Mesothelial cell of epicardium (in vitro differentiated cells): ENCODE measurements around the gene NUDT16. TPM values are rescaled to one million over a fixed set of nuclear protein-coding genes. Genes with fewer than 3 reads are reported as not detected.

ENCODE experiments used
- DNase-seq, 2 experiments: peaks; one replicate each; pipeline ENCODE4 v3.0.0; 2021; ENCODE audit warnings: low spot score in 2 of 2; ENCODE audit not compliant: unreplicated experiment in 2 of 2
- H3K27ac Mint-ChIP-seq: 2 replicates; pipeline ENCODE4 v1.8.0; 2021; ENCODE audit warnings: mixed read lengths
- H3K27me3 Mint-ChIP-seq: 2 replicates; pipeline ENCODE4 v1.8.0; 2021; ENCODE audit warnings: low read depth, mixed read lengths
- H3K36me3 Mint-ChIP-seq: 2 replicates; pipeline ENCODE4 v1.8.0; 2021; ENCODE audit warnings: mixed read lengths
- H3K4me1 Mint-ChIP-seq: 2 replicates; pipeline ENCODE4 v1.8.0; 2021; ENCODE audit warnings: mixed read lengths
- H3K4me3 Mint-ChIP-seq: 2 replicates; pipeline ENCODE4 v1.8.0; 2021; ENCODE audit warnings: mild to moderate bottlenecking, moderate library complexity, mixed read lengths
- H3K9me3 Mint-ChIP-seq: 2 replicates; pipeline ENCODE4 v1.8.0; 2021; ENCODE audit warnings: mixed read lengths
- CTCF ChIP-seq: fragments of 200-600 bp; sonication (generic); IDR thresholded peaks from one replicate; pipeline ENCODE4 v1.5.0; 2021; ENCODE audit warnings: antibody characterized with exemption; ENCODE audit not compliant: unreplicated experiment
- total RNA-seq: library from RNA; stranded (reverse); gene quantifications from 3 replicates; pipeline ENCODE4 v1.2.1, GENCODE V29; 2021

The NUDT16 gene
- 17.2 to 17.4 TPM (median 17.3 TPM) in 3 replicates for total RNA-seq

GRCh38 chr3:131381445-131382291, at the start of gene NUDT16:
NUDT16 (plus strand) TSS chr3:131381774; CDS start chr3:131381805, 31 bp downstream.
- peaks cover 6% of the 10 kb centered on the region for H3K9me3 Mint-ChIP-seq
- H3K27ac Mint-ChIP-seq, result peak within 1 kb of the TSS; percentile 97
- no peak for TF ChIP-seq CTCF
- H3K4me3 Mint-ChIP-seq, result peak within 1 kb of the TSS; percentile 95
- peaks cover 8% of the 10 kb centered on the region for H3K36me3 Mint-ChIP-seq
- DNase-seq, result peak; percentile 87 to 97
- H3K27me3 Mint-ChIP-seq, result no peaks in the 10 kb centered on the region
- peaks cover 16% of the 10 kb centered on the region for H3K4me1 Mint-ChIP-seq

- no peak for DNase-seq
- no peak overlapping the region for H3K4me3 Mint-ChIP-seq
- no peak overlapping the region for H3K27ac Mint-ChIP-seq
- no peaks in the 10 kb centered on the region for H3K4me1 Mint-ChIP-seq
- peaks cover 7% of the 10 kb centered on the region for H3K9me3 Mint-ChIP-seq
- H3K27me3 Mint-ChIP-seq, result no peaks in the 10 kb centered on the region
- no peaks in the 10 kb centered on the region for H3K36me3 Mint-ChIP-seq
- TF ChIP-seq CTCF, result no peak
These were observed 42.5 kb upstream of the NUDT16 start for GRCh38 chr3:131338948-131339640.

- Mint-ChIP-seq H3K27ac (no peak overlapping the region), H3K27me3 (no peaks in the 10 kb centered on the region), H3K4me1 (no peaks in the 10 kb centered on the region), H3K4me3 (no peak overlapping the region), H3K9me3 (peaks cover 19% of the 10 kb centered on the region), H3K36me3 (no peaks in the 10 kb centered on the region)
- DNase-seq, result no peak
- no peak for TF ChIP-seq CTCF
These were observed 39.8 kb upstream of the NUDT16 start for GRCh38 chr3:131341761-131342160.

GRCh38 chr3:131348911-131349310, 32.7 kb upstream of the NUDT16 start:
- Mint-ChIP-seq H3K9me3 (peaks cover 14% of the 10 kb centered on the region), H3K4me3 (no peak overlapping the region), H3K27me3 (no peaks in the 10 kb centered on the region), H3K27ac (no peak overlapping the region), H3K36me3 (no peaks in the 10 kb centered on the region), H3K4me1 (no peaks in the 10 kb centered on the region)
- DNase-seq, result no peak
- no peak for TF ChIP-seq CTCF

- TF ChIP-seq CTCF, result no peak
- H3K4me1 Mint-ChIP-seq, result no peaks in the 10 kb centered on the region
- no peak overlapping the region for H3K27ac Mint-ChIP-seq
- no peak for DNase-seq
- H3K9me3 Mint-ChIP-seq, result peaks cover 9% of the 10 kb centered on the region
- H3K4me3 Mint-ChIP-seq, result no peak overlapping the region
- no peaks in the 10 kb centered on the region for H3K36me3 Mint-ChIP-seq
- no peaks in the 10 kb centered on the region for H3K27me3 Mint-ChIP-seq
These were observed 32.1 kb upstream of the NUDT16 start for GRCh38 chr3:131349454-131349853.
